Middle frontal gyrus (tissue), 1 donor: ENCODE measurements around the gene VAPB.
"Not testable (repeated sequence)": the region's sequence is repeated elsewhere in the genome, so short reads cannot be mapped to it uniquely, and the experiment has no call there.

Experiments used
- DNase-seq: peaks from one replicate; pipeline ENCODE4 v3.0.0-alpha.2; 2015; ENCODE audit warnings: low spot score; ENCODE audit errors: extremely low spot score

Gene VAPB

DNA sequence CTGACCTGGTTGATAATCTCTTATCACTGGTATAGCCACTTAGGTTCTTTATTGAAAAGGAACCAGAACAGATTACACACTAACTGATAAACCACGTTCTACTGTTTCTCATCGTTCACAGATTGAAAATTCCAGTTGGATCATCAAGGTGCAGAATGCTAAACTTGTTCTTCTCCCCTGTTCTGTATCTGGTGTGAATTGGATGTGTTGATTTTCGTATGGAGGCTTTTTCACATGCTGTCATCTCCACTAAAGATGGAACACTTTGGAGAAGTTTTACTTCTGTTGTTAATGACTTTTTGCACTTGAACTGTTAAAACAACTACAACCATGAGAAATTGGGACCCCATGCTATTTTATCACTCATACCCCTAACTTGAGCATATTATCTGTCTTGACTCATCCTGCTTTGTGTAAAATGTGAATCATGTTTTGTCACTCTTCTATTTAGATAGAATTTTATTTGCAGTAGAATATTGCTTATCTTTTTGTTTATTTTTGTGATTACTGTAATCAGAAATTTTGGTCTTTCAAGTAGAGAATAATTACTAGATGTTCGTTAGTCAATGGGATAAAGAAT, 17.5 kb downstream of the VAPB start:
- no peak for DNase-seq

DNA sequence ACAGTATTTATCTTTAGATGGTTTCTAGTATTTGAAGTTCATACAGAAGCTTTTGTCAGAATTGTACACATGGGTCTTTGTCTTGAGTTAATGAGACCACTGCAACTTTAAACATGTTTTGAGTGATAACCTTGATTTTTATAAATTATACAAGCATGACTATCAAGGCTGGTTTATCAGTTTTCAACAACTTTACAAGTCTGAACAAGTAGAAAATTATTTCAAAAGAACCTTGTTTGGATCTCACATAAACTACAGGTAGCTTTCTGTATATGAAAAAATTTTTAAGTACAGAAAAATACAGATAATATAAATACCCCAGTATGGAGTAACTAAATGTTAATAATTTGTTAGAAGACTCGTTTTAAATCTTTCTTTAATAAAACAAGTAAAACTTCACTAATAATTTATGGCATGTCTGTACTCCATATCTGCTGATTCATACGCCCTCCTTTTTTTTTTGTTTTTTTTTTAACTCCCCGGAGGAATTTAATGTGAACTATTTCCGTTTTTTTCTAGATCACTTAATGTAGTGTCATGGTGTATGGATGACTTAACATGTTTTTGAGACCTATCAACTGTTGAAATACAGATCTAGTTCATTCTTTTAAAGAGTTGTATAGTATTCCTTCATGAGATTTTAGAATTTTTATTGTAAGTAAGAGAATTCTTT, 18.3 kb downstream of the VAPB start:
- no peak for DNase-seq

- DNase-seq, result no peak
Observed at GRCh38 chr20:58407966-58408557, 19.0 kb downstream of the VAPB start.

DNA sequence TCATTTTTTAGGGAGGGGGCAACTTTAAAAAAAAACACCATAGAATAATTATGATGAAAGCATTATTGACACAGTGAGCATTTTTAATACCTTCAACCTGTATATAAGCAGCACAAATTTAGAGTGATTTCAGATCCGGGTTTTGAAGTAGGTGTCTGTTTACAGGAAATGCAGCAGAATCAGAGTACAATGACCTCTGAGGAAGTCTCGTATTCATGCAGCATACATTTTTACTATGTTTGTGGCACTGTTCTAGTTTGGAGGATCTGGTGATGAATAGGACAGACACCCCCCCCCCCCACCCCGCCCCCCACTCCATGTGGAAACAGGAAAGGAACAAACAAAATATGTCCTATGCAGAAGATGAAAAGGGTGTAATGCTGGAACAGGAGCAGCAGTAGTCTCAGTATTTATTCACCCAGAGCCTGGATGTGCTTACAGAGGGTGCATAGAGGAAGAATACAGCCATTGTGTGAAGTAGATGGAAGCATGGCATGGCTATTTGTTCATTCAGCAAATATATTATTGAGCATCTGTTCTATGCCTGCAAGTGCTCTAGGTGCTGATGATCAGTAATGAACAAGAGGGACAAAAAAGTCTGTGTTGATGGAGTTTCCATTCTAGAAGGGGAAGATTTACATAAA, 19.7 kb downstream of the VAPB start:
- no peak for DNase-seq

GRCh38 chr20:58414216-58414615, 25.2 kb downstream of the VAPB start:
- DNase-seq, result not testable (repeated sequence)

GRCh38 chr20:58414786-58415185, 25.8 kb downstream of the VAPB start:
- not testable (repeated sequence) for DNase-seq

DNA sequence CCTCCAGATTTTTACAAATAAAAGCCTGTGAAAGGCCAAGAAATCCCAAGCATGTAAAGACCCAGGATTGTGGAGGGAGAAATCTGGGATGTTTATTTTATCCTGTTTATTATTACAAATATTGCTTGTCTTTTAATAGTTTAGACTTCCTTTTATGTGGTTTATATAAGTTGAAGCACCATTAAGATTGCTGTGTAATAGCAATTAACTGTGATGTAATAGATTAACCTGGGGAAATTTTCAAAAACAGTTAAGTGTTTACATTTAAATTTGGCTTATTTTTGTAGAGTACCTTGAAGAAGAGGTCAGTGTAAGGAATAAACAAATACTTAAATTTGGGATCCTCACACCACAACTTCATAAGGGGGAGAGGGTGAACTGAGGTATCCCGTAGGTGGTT, 27.0 kb downstream of the VAPB start:
- no peak for DNase-seq

- no peak for DNase-seq
Observed at GRCh38 chr20:58416835-58417234, 27.8 kb downstream of the VAPB start.

DNA sequence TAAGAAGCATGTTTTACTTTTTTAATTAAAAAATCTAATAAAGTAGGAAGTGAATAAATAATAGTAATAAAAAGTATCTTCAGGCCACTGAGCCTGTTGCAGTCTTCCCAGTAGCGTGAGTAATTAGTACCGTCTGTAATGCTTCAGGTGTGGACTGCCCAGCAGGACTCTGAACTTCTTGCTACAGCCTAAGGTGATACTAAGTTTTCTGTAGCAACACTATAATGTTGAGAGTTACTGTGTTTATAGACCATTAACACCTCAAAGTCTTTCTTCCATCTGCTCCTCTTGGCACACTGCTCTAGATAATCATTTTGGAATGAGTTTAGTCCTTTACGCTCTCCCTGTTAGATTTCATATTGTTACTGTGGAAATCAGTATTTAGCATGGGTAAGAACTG, 28.4 kb downstream of the VAPB start:
- no peak for DNase-seq

DNA sequence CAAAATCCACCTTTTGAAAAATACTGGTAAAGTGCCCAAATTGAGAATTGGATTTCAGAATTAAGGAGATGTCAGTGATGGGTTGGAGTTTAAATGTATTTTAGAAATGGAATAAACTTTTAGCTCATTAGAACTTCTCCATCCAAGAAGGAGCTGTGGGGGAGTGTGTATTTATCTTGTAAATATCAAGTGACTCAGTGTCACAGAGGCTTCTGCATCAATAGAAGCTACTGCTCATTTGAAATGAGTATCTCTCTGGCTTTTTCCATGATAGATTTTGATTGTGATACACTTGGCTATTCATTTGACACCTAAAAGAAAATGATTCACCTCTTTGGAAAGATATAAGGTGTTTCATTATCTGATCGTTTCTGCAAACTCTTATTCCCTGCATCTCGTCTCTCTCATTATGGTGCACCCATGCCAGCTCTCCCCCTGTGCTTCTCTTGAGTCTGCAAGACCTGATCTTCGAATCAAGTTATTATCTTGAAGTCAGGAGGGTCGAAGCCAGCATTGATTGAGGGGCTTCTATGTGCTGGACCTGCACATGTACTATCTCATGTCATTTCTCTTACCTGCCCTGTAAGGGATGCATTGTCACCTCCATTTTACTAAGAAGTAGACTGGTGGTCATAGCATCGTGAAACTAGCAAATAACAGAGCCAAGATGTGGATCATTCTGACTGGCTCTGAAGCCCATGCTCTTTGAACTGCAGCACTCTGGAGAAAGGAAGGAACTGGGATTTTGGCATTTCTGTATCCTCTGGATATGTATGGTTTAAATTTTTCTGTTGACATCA, 30.1 kb downstream of the VAPB start:
- DNase-seq, result no peak

DNA sequence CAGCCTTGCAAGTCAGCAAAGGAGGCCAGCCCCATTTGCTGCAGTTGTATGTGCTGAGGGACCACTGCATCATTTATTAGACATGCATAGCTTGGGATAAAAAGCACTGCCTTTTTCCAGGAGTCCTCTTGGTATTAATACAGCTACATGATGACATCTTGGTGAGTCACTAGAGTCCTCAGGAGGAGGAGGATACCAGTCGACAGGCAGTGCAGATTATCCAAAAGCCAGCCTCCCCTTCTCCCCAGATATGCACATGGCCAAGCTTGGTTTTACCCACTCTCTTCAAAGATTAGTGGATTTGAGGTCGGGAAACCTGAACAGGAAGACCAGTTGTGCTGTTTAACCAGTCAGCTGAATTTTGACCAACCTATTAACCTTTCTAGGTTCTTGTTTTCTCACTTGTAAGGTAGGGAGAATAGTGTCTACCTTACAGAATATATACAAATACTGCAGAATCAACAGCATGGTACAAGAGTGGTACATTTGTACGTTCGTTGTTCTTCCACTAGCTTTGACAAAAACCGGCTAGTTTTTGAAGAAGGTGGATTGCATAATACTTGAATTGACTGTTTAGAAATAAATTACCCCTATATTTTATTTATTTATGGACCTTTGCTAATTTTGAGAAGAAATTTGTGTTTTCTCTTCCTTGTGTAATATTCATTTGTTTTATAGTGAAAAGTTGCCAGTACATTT, 31.9 kb downstream of the VAPB start:
- DNase-seq, result no peak

GRCh38 chr20:58421497-58421850, 32.4 kb downstream of the VAPB start:
- no peak for DNase-seq

DNA sequence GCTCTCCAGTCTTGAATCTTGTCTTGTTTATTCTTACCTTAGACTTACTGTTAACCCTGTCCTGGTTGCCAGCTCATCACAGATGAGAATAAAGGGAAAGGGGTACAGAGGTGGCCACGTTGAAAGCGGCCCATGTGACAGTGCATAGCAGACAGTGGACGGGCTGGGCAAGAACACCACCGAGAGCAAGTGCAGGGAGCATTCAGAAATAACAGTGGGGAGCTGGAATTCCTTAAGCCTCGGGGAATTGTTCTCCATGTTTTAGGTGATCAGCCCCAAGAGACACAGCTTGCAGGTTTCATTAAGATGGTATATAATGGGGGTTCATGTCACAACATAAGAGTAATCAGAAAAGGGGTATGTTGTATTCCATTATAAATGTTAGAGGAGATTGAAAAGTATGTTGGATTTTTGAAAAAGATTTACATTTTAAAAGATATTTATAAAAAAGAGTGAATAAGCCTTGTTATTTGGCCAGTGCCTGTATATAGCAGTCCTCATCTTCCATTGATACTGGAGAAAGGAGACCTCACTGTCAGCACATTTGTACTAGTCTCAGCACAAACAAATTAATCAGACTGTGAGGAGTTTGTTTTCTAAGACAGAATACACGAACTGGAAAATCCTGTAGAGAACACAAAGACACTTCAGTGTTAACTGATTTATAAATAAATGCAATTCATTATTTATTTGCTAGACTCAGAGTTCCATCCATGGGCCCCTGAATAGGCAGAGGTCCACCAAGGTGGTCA, 35.4 kb downstream of the VAPB start:
- no peak for DNase-seq

- not testable (repeated sequence) for DNase-seq
Observed at GRCh38 chr20:58427571-58427970, 38.5 kb downstream of the VAPB start.

GRCh38 chr20:58428364-58428763, 39.3 kb downstream of the VAPB start:
- no peak for DNase-seq

GRCh38 chr20:58429303-58429702, 40.3 kb downstream of the VAPB start:
- DNase-seq, result no peak

GRCh38 chr20:58431134-58431533, 42.1 kb downstream of the VAPB start:
- DNase-seq, result no peak

- no peak for DNase-seq
Observed at GRCh38 chr20:58432186-58432954, 43.3 kb downstream of the VAPB start.

- DNase-seq, result no peak
Observed at GRCh38 chr20:58433029-58433647, 44.1 kb downstream of the VAPB start.
